SH-SY5Y (cell line): ENCODE data around the gene OSBPL10.

Experiments
- GATA2 ChIP-seq: IDR thresholded peaks from 2 replicates; pipeline ENCODE4 v1.6.1; 2011; ENCODE audit warnings: mild to moderate bottlenecking, low read depth, low read length
- GATA3 ChIP-seq: IDR thresholded peaks from 2 replicates; pipeline ENCODE4 v1.6.1; 2011; ENCODE audit warnings: low read depth, mild to moderate bottlenecking, low read length, moderate library complexity

DNA sequence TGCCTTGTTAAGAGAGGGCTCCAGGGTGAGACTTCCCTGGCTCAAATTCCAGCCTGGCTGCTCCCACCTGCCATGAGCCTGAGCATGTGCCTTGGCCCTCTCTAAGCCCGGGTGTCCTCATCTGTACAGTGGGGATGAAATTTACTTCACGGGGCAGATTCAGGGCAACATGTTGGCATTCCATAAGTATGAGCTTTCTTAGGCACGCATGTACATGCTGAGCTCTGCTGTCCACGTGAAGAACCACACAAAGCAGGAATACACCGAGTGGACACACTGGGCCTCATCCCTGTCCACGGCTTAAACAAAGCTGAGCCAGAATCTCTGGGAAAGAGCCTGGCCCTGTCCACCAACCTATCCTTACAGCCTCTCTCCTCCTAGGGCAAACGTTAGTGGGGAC is 167.4 kb downstream of the OSBPL10 start:
- TF ChIP-seq GATA3 (no peak), GATA2 (no peak)
